Activated B cell treated with CpG ODN at 0.5 μM for 24 hours (primary cell): ENCODE measurements around the gene PSMB5. TPM values are rescaled to one million over a fixed set of nuclear protein-coding genes. Genes with fewer than 3 reads are reported as not detected.

Experiments used
- ATAC-seq: fragments of 200-7000 bp; cut with Tn5 transposase; one replicate; pipeline ENCODE4 v1.10.0; 2021; ENCODE audit warnings: low read depth, mild to moderate bottlenecking, moderate library complexity
- CTCF ChIA-PET: fragments of 350-600 bp; sonication (Branson Sonifier 250); formaldehyde crosslinking; loops from one replicate; lab custom pipeline; 2021; ENCODE audit warnings: antibody characterized with exemption; lab: Charles Lee
- POLR2A ChIA-PET: fragments of 350-600 bp; sonication (Branson Sonifier 250); formaldehyde crosslinking; loops from one replicate; lab custom pipeline; 2021; ENCODE audit warnings: antibody characterized with exemption; lab: Charles Lee
- DNase-seq: peaks from one replicate; pipeline ENCODE4 v3.0.0; 2022
- H3K27ac Mint-ChIP-seq: one replicate; pipeline ENCODE4 v1.8.0; 2020; ENCODE audit warnings: mixed read lengths
- H3K27me3 Mint-ChIP-seq: one replicate; pipeline ENCODE4 v1.8.0; 2021; ENCODE audit warnings: mixed read lengths
- H3K36me3 Mint-ChIP-seq: one replicate; pipeline ENCODE4 v1.8.0; 2021; ENCODE audit warnings: low read depth, mixed read lengths
- H3K4me1 Mint-ChIP-seq: one replicate; pipeline ENCODE4 v1.8.0; 2021; ENCODE audit warnings: mixed read lengths
- H3K4me3 Mint-ChIP-seq: one replicate; pipeline ENCODE4 v1.8.0; 2020; ENCODE audit warnings: mild to moderate bottlenecking, mixed read lengths
- H3K9me3 Mint-ChIP-seq: one replicate; pipeline ENCODE4 v1.8.0; 2020; ENCODE audit warnings: mixed read lengths
- CTCF ChIP-seq: fragments of 200-600 bp; IDR thresholded peaks from one replicate; pipeline ENCODE4 v1.8.0; 2022; ENCODE audit warnings: antibody characterized with exemption, mild to moderate bottlenecking
- intact Hi-C: fragments of 100-400 bp; cut with micrococcal nuclease; formaldehyde crosslinking; loops from one replicate; pipeline ENCODE4 v1.15.1; 2024
- total RNA-seq: library from RNA; stranded (reverse); gene quantifications from 2 replicates; pipeline ENCODE4 v1.2.3, GENCODE V29; 2022

Gene PSMB5
- total RNA-seq, 1 donor from 2014 or later: 53.3 TPM

GRCh38 chr14:23023795-23024152 lies 10.9 kb downstream of the PSMB5 start:
- no peak for TF ChIP-seq CTCF
- intact Hi-C loops: loop anchor here (5.0 kb wide), 1 partner anchor 34 kb away; the partner anchor contains the start of gene CDH24
- DNase-seq: no peak
- Mint-ChIP-seq H3K4me3 (no peak overlapping the region), H3K27me3 (no peaks in the 10 kb centered on the region), H3K27ac (no peak overlapping the region), H3K9me3 (no peaks in the 10 kb centered on the region), H3K36me3 (peaks cover 51% of the 10 kb centered on the region), H3K4me1 (peaks cover 2% of the 10 kb centered on the region)
- ChIA-PET POLR2A (interaction anchor here (0.6 to 1.2 kb wide), 3 partner anchors 11 to 23 kb away, joined by 4 to 7 read pairs (median 5); partner anchors contain the start of gene PSMB5), CTCF (interaction anchor here (0.7 to 1.4 kb wide), 2 partner anchors 11 to 17 kb away, joined by 3 read pairs; partner anchors contain the start of gene PSMB5)
- no peak for ATAC-seq

GRCh38 chr14:23023022-23023794 lies 11.5 kb downstream of the PSMB5 start:
- H3K4me3 Mint-ChIP-seq: no peak overlapping the region
- H3K27ac Mint-ChIP-seq: no peak overlapping the region
- intact Hi-C loops: loop anchor here (5.0 kb wide), 1 partner anchor 34 kb away; the partner anchor contains the start of gene CDH24
- ATAC-seq (no peak), DNase-seq (no peak)
- peaks cover 48% of the 10 kb centered on the region for H3K36me3 Mint-ChIP-seq
- no peak for TF ChIP-seq CTCF
- CTCF ChIA-PET: interaction anchor here (0.7 to 1.4 kb wide), 3 partner anchors 12 to 35 kb away, joined by 3 read pairs; partner anchors contain the start of gene PSMB5
- no peaks in the 10 kb centered on the region for H3K4me1 Mint-ChIP-seq
- POLR2A ChIA-PET: interaction anchor here (1.1 to 1.3 kb wide), 3 partner anchors 11 to 35 kb away, joined by 3 to 7 read pairs (median 5); partner anchors contain the start of genes CDH24 and PSMB5
- H3K27me3 Mint-ChIP-seq: no peaks in the 10 kb centered on the region
- no peaks in the 10 kb centered on the region for H3K9me3 Mint-ChIP-seq

- TF ChIP-seq CTCF: no peak
- Mint-ChIP-seq H3K36me3 (peaks cover 40% of the 10 kb centered on the region), H3K9me3 (no peaks in the 10 kb centered on the region), H3K27ac (no peak overlapping the region), H3K27me3 (no peaks in the 10 kb centered on the region), H3K4me3 (no peak overlapping the region), H3K4me1 (no peaks in the 10 kb centered on the region)
- intact Hi-C loops: loop anchor here (5.0 kb wide), 1 partner anchor 35 kb away; the partner anchor contains the start of gene CDH24
- no peak for DNase-seq
- POLR2A ChIA-PET: interaction anchor here (0.9 to 1.7 kb wide), 3 partner anchors 15 to 36 kb away, joined by 3 to 6 read pairs (median 3); partner anchors contain the start of gene CDH24
- CTCF ChIA-PET: interaction anchor here (0.8 to 1.1 kb wide), 3 partner anchors 15 to 47 kb away, joined by 3 to 4 read pairs (median 3); no protein-coding TSS in a partner anchor
- ATAC-seq: no peak
Observed at GRCh38 chr14:23021889-23022442, 12.7 kb downstream of the PSMB5 start.

GRCh38 chr14:23021434-23021833 lies 13.3 kb downstream of the PSMB5 start:
- no peak for DNase-seq
- H3K36me3 Mint-ChIP-seq: peaks cover 39% of the 10 kb centered on the region
- no peak for ATAC-seq
- H3K4me3 Mint-ChIP-seq: no peak overlapping the region
- POLR2A ChIA-PET: interaction anchor here (1.3 to 1.7 kb wide), 2 partner anchors 15 to 36 kb away, joined by 3 to 6 read pairs; partner anchors contain the start of gene CDH24
- intact Hi-C loops: loop anchor here (5.0 kb wide), 1 partner anchor 36 kb away; the partner anchor contains the start of gene CDH24
- TF ChIP-seq CTCF: no peak
- H3K27ac Mint-ChIP-seq: no peak overlapping the region
- CTCF ChIA-PET: interaction anchor here (1.1 kb wide), 1 partner anchor 47 kb away, joined by 3 read pairs; no protein-coding TSS in a partner anchor
- H3K27me3 Mint-ChIP-seq: no peaks in the 10 kb centered on the region
- no peaks in the 10 kb centered on the region for H3K4me1 Mint-ChIP-seq
- no peaks in the 10 kb centered on the region for H3K9me3 Mint-ChIP-seq
